Colonic mucosa (tissue), 4 donors: ENCODE data around the gene EGFL7. TPM values are rescaled to one million over a fixed set of nuclear protein-coding genes. Genes with fewer than 3 reads are reported as not detected.

Experiments
- DNase-seq: peaks from one replicate; pipeline ENCODE4 v3.0.0-alpha.2; 2020
- H3K27ac ChIP-seq: fragments of 200-600 bp; one replicate; pipeline ENCODE4 v1.8.0; 2021
- H3K27me3 ChIP-seq: fragments of 200-600 bp; one replicate; pipeline ENCODE4 v1.8.0; 2021
- H3K36me3 ChIP-seq: fragments of 200-600 bp; one replicate; pipeline ENCODE4 v1.8.0; 2021
- H3K4me1 ChIP-seq: fragments of 200-600 bp; one replicate; pipeline ENCODE4 v1.8.0; 2021; ENCODE audit warnings: mild to moderate bottlenecking
- H3K4me3 ChIP-seq: fragments of 200-600 bp; one replicate; pipeline ENCODE4 v1.8.0; 2021
- H3K9ac ChIP-seq, 2 donors: one replicate each; pipeline ENCODE4 v1.7.0; 2013; ENCODE audit warnings: control low read depth in 2 of 2, low read depth in 2 of 2, low read length in 2 of 2
- H3K9me3 ChIP-seq: fragments of 200-600 bp; one replicate; pipeline ENCODE4 v1.8.0; 2021
- intact Hi-C: fragments of 100-400 bp; cut with DNase I; formaldehyde crosslinking; loops from one replicate; pipeline ENCODE4 v1.14.1; 2022
- total RNA-seq, 2 donors: library from RNA; stranded (reverse); fragmentation: NEBNext Ultra II Directional in 1 of 2; extraction: Animal tissue kit (Norgen Biotek cat#: 25700) in 1 of 2; gene quantifications; one replicate each; pipeline ENCODE4 v1.2.1, GENCODE V29; 2021
- TF ChIP-seq, protein P1 (sequence below): fragments of 200-600 bp; IDR thresholded peaks from one replicate; pipeline ENCODE4 v1.8.0; 2022; ENCODE audit warnings: antibody characterized with exemption, mild to moderate bottlenecking
- donor health status: healthy.
- donor health status: DM: no; HTN: no; CAD: no.
- donor health status: DM: no; HTN: no; CAD: no.

Gene EGFL7
- total RNA-seq, 2 donors from 2014 or later, result 17.3 to 28.4 TPM

DNA sequence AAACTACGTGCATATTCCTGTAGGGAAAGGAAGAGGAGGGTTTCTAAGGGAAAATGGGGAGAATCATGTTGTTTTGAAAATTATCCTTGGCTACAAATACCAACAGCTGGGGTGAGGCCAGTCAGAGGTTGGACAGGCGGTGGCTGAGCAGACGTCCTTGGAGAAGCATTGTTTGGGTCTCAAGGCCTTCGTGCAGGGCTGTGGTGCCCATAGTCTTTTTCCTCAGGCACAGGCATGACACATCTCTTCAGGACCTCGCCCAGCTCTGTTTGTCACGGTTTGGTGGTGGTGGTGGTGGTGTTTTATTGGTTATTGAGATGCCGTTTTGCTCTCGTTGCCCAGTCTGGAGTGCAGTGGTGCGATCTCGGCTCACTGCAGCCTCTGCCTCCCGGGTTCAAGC is 27.8 kb upstream of the EGFL7 start:
- Histone ChIP-seq H3K27me3 (no peaks in the 10 kb centered on the region), H3K4me3 (no peak overlapping the region), H3K27ac (no peak overlapping the region), H3K4me1 (no peaks in the 10 kb centered on the region), H3K9ac (no peak overlapping the region), H3K9me3 (no peaks in the 10 kb centered on the region), H3K36me3 (no peaks in the 10 kb centered on the region)
- TF ChIP-seq, protein P1, sequence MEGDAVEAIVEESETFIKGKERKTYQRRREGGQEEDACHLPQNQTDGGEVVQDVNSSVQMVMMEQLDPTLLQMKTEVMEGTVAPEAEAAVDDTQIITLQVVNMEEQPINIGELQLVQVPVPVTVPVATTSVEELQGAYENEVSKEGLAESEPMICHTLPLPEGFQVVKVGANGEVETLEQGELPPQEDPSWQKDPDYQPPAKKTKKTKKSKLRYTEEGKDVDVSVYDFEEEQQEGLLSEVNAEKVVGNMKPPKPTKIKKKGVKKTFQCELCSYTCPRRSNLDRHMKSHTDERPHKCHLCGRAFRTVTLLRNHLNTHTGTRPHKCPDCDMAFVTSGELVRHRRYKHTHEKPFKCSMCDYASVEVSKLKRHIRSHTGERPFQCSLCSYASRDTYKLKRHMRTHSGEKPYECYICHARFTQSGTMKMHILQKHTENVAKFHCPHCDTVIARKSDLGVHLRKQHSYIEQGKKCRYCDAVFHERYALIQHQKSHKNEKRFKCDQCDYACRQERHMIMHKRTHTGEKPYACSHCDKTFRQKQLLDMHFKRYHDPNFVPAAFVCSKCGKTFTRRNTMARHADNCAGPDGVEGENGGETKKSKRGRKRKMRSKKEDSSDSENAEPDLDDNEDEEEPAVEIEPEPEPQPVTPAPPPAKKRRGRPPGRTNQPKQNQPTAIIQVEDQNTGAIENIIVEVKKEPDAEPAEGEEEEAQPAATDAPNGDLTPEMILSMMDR, result no peak
- no peak for DNase-seq
- intact Hi-C loops, result loop anchor here (10.0 kb wide), 1 partner anchor 300 kb away; no protein-coding TSS in a partner anchor

DNA sequence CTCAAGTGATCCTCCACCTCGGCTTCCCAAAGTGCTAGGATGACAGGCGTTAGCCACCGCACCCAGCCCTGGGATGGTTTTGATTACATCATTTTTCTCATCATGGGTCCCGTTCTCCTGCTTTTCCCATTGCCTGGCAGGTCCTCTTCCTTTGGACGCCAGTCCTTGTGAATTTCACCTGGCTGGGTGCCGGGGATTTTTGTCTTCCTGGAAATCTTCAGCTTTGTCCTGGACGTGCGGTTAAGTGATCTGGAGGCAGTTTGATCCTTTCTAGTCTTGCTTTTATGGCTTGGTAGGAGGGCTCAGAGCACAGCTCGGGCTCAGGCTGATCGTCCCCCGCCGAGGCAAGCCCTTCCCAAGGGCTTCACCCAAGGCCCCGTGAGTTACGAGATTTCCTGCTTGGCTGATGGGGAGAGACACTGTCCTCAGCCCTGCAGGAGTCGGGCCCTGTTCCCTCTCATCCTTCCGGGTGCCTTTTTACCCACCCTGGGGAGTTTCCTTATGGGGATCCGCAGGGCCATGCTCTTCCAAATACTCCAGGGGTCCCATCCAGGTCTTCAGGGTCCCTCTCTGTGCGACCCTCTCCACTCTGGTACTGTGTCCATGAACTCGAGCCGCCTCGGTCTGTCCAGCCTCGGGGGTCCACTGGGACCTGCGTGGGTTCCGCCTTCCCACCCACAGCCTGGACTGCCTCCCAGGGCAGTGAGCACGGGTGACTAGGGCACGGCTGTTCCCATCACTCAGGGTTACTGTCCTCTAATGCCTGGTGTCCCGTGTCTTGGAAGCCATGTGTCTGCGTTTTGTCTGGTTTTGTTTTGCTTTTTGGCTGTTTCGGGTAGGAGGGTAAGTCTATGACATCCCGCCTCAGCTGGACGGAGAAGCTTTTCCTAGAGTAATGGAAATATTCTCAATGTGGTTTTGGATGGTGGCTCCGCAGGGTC is 22.3 kb upstream of the EGFL7 start:
- Histone ChIP-seq H3K27me3 (peaks cover 19% of the 10 kb centered on the region), H3K9me3 (no peaks in the 10 kb centered on the region), H3K36me3 (no peaks in the 10 kb centered on the region), H3K4me3 (no peak overlapping the region), H3K4me1 (peaks cover 9% of the 10 kb centered on the region), H3K27ac (no peak overlapping the region), H3K9ac (peak overlapping the region in 1 of 2 donors; percentile 24)
- DNase-seq, result no peak
- intact Hi-C loops, result no loop called here
- TF ChIP-seq, protein P1, result no peak

DNA sequence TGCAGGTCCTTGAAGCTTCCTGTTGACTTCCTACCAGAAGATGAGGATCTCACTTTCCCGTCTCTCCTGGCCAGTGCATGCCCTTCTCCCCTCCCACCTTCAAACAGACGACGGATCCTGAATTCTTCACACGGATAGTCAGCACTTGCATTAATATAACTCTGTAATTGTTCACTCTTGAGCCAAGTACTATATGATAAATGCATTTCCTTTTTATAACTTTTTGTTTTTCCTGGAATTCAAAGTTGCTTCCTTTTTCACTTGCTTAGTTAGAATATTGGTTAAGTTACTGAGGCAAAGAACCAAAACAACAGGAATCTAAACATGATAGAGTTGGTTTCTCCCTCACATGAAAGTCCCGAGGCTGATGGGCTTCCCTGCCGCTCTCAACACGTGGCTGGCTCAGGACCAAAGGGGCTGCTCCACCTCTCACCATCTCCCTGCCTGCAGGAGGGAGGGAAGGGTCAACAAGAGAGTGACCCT is 20.2 kb upstream of the EGFL7 start:
- peaks cover 12% of the 10 kb centered on the region for H3K4me1 ChIP-seq
- intact Hi-C loops, result no loop called here
- H3K27ac ChIP-seq, result no peak overlapping the region
- no peak overlapping the region for H3K4me3 ChIP-seq
- no peaks in the 10 kb centered on the region for H3K36me3 ChIP-seq
- no peak overlapping the region for H3K9ac ChIP-seq
- H3K27me3 ChIP-seq, result peaks cover 32% of the 10 kb centered on the region
- no peaks in the 10 kb centered on the region for H3K9me3 ChIP-seq
- DNase-seq, result no peak
- TF ChIP-seq, protein P1, result no peak

DNA sequence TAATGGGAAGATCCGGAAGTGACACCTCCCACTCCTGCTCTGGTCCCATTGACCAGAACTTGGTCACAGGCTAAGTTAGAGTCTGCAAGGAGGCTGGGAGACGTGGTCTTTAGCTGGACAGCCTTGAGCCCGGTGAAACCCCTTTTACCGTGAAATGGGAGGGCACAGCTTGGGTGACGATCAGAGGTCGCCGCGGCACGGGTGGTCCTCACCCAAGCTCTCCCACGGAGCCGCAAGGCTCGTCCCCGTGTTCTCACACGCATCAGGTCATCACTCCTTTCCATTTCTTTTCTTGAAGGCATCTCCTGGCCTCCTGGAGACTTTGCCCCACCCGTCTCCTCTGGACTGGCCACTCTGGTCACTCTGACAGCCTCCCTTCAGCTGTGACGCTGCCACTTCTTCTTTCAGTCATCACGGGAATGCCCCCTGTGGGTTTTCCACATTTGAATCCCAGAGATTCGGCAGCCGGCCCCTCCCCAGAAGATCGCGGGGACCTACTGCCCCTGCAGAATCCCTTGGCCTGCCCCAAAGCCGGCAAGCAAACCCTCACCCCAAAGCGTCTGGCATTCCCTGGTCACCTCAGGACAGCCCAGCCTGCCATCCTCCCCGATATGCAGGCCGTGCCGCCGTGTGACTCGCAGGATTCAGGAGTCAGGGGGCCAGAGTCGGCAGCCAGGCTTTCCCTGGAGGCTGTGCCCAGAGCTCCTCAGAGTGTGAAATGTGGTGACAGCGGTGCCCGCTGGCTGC is 18.9 kb upstream of the EGFL7 start:
- H3K9me3 ChIP-seq, result no peaks in the 10 kb centered on the region
- H3K4me1 ChIP-seq, result peaks cover 12% of the 10 kb centered on the region
- no peaks in the 10 kb centered on the region for H3K36me3 ChIP-seq
- no peak for DNase-seq
- peaks cover 32% of the 10 kb centered on the region for H3K27me3 ChIP-seq
- H3K27ac ChIP-seq, result peak overlapping the region; percentile 23
- peak overlapping the region; percentile 1 for H3K4me3 ChIP-seq
- peak overlapping the region in 1 of 2 donors; percentile 47 for H3K9ac ChIP-seq
- TF ChIP-seq, protein P1, result no peak
- intact Hi-C loops, result no loop called here

DNA sequence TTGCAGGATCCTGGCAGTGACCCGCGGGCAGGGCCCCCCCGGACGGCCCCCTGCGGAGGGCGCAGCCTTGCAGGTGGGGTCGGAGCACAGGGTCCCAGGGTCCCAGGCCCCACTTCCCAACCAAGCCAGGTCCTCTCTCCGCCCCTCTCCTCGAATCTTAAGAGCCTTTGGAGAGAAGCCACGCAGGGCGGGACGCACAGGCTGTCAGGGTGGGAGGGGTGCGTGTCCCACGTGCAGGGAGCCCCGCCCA is 18.4 kb upstream of the EGFL7 start:
- intact Hi-C loops, result no loop called here
- peak overlapping the region; percentile 23 for H3K27ac ChIP-seq
- H3K36me3 ChIP-seq, result no peaks in the 10 kb centered on the region
- TF ChIP-seq, protein P1, result no peak
- H3K9me3 ChIP-seq, result no peaks in the 10 kb centered on the region
- peak overlapping the region in 1 of 2 donors; percentile 47 for H3K9ac ChIP-seq
- peak; percentile 89 for DNase-seq
- peak overlapping the region; percentile 1 for H3K4me3 ChIP-seq
- H3K4me1 ChIP-seq, result peaks cover 12% of the 10 kb centered on the region
- peaks cover 32% of the 10 kb centered on the region for H3K27me3 ChIP-seq
